WI38 (cell line): ENCODE data around the gene MPV17L2.

Experiments
- H3K4me3 ChIP-seq: 2 replicates; pipeline ENCODE4 v1.5.1; 2011; ENCODE audit warnings: low read depth, mild to moderate bottlenecking, control low read depth, low read length
- TF ChIP-seq, protein P1 (sequence below): IDR thresholded peaks from 2 replicates; pipeline ENCODE4 v1.5.1; 2012; ENCODE audit warnings: low read depth, mild to moderate bottlenecking, control low read depth, low read length

Gene MPV17L2

DNA sequence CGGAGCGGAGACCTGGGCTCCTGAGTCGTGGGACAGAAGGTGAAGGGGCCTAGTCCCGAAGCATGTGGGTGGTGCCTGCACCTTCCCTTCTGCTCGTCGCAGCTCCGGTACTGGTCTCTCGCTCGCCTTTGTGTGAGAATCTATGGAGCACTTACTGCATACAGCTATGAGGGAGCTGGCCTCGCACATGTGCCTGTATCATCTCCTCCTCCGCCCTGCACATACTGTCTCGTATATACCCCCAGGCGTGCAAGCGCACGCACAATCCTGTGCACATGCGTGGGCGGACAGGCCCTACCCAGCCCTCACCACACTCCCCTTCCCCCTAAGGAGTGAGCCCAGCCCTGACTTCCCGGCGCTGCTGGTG is 31.4 kb upstream of the MPV17L2 start:
- no peak overlapping the region for H3K4me3 ChIP-seq

DNA sequence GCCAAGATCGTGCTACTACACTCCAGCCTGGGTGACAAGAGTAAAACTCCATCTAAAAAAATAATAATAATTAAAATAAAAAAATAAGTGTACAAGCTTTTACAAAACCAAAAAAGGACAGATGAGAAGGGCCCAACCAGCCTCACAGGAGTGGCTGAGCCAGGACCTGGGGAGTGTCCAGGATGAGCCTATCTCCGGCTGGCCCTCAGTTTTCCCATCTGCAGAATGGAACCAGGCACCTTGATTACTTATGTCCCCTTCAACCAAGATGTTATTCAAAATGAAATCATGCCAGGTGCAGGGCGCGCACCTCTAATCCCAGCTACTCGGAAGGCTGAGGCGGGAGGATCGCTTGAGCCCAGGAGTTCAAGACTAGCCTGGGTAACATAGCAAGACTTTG is 28.9 kb upstream of the MPV17L2 start:
- TF ChIP-seq, protein P1, sequence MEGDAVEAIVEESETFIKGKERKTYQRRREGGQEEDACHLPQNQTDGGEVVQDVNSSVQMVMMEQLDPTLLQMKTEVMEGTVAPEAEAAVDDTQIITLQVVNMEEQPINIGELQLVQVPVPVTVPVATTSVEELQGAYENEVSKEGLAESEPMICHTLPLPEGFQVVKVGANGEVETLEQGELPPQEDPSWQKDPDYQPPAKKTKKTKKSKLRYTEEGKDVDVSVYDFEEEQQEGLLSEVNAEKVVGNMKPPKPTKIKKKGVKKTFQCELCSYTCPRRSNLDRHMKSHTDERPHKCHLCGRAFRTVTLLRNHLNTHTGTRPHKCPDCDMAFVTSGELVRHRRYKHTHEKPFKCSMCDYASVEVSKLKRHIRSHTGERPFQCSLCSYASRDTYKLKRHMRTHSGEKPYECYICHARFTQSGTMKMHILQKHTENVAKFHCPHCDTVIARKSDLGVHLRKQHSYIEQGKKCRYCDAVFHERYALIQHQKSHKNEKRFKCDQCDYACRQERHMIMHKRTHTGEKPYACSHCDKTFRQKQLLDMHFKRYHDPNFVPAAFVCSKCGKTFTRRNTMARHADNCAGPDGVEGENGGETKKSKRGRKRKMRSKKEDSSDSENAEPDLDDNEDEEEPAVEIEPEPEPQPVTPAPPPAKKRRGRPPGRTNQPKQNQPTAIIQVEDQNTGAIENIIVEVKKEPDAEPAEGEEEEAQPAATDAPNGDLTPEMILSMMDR, result no peak
- no peak overlapping the region for H3K4me3 ChIP-seq

More for the DNA sequence above, 31.4 kb upstream of the MPV17L2 start:
- TF ChIP-seq, protein P1, result no peak

DNA sequence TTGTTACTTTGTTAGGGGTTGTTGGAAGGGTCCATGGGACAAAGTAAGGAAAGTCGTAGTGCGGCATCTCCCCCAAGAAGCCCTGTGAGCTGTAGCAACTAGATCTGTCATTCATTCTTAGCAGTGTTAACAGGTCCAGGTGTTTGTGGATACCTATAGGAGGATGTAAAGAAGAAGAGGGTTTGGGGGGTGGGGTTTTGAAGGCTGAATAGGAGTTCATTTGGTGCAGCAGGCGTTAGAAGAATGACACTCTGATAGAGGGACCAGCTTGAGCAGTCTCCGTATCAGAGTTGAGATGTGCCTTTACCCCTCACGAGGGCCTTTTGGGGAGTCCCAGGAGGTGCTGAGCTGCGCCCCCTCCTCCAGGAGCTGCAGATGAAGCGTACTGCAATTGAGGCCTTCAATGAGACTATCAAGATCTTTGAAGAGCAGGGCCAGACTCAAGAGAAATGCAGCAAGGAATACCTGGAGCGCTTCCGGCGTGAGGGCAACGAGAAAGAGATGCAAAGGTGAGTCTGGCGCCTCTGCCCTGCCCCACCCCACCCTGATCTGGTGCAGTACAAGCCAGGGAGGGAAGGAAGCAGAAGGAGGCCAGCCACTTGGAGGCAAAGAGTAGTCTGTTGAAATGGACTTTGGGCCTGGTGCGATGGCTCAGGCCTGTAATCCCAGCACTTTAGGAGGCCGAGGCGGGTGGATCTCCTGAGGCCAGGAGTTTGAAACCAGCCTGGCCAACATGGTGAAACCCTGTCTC is 27.0 kb upstream of the MPV17L2 start:
- no peak overlapping the region for H3K4me3 ChIP-seq
- TF ChIP-seq, protein P1, result no peak

DNA sequence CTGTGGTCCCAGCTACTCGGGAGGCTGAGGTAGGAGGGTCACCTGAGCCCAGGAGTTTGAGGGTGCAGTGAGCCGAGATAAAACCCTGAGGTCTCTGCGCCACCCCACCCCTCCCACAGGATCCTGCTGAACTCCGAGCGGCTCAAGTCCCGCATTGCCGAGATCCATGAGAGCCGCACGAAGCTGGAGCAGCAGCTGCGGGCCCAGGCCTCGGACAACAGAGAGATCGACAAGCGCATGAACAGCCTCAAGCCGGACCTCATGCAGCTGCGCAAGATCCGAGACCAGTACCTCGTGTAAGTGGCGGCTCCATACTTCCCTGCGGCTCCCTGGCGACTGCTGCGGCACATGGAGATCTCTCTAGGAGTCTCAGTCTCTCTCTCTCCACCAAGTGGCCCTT is 26.0 kb upstream of the MPV17L2 start:
- H3K4me3 ChIP-seq, result no peak overlapping the region
- TF ChIP-seq, protein P1, result no peak

DNA sequence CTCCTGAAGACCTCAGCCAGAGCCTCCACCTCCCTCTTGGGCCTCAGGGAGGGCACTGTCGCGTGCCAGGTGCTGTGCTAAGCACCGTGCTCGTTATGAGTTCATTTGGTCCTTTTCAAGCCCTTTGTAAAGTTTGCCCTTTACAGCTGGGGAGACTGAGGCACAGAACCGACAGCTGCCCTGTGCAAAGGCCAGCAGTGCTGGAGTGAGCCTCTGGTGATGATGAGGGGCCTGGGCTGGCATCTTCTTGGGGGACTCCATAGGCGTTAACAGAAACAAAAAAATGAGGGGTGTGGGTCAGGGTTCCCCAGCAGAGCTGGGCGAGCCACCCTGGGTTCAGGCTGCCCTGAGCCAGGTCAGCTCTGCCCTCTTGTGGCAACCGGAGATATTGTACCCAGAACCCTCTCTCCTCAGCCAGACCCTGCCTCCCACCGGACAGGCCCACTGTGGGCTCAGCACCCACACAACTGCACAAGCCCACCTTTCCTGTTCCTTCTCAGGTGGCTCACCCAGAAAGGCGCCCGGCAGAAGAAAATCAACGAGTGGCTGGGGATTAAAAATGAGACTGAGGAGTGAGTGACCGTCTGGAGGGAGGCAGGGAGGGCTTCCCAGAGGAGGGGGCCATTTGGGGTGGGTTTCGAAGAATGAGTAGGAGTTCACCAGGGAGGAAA is 24.9 kb upstream of the MPV17L2 start:
- TF ChIP-seq, protein P1, result peak; percentile 74
- no peak overlapping the region for H3K4me3 ChIP-seq

DNA sequence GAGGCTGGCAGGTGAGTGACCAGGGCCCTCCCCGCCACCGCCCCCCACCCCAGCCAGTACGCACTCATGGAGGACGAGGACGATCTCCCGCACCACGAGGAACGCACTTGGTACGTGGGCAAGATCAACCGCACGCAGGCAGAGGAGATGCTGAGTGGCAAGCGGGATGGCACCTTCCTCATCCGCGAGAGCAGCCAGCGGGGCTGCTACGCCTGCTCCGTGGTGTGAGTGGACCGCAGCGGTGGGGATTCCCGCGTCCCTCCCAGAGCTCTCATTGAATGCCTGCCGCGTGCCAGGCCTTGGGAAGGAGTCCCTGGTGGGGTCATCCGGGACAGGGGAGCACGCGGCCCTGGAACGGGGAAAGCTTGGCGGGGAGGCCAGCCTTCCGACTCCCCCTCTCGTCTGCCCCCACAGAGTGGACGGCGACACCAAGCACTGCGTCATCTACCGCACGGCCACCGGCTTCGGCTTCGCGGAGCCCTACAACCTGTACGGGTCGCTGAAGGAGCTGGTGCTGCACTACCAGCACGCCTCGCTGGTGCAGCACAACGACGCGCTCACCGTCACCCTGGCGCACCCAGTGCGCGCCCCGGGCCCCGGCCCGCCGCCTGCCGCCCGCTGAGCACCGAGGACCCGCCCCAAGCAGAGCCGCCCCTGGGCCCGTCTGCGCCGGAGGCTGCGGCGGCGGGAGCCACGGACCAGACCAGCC is 24.2 kb upstream of the MPV17L2 start:
- no peak overlapping the region for H3K4me3 ChIP-seq

More for the DNA sequence above, 24.2 kb upstream of the MPV17L2 start:
- TF ChIP-seq, protein P1, result no peak
